SK-N-SH (cell line): ENCODE measurements around the gene ARMCX1. TPM values are rescaled to one million over a fixed set of nuclear protein-coding genes. Genes with fewer than 3 reads are reported as not detected.
"Not testable (repeated sequence)": the region's sequence is repeated elsewhere in the genome, so short reads cannot be mapped to it uniquely, and the experiment has no call there.

ENCODE experiments used
- CTCF ChIA-PET: fragments of 300-600, 350-600 bp; formaldehyde crosslinking; extraction: SDS; loops from one replicate; lab custom pipeline; 2021; lab: Yijun Ruan, JAX
- POLR2A ChIA-PET: fragments of 350-600 bp; sonication (Branson Sonifier 250); formaldehyde crosslinking; extraction: SDS; loops from one replicate; lab custom pipeline; 2020; ENCODE audit warnings: antibody characterized with exemption, inconsistent platforms; lab: Yijun Ruan, JAX
- DNase-seq: peaks from one replicate; pipeline ENCODE4 v3.0.0; 2012
- H2AFZ ChIP-seq: fragments of 200-600 bp; sonication (generic); 2 replicates; pipeline ENCODE4 v1.8.1; 2016; ENCODE audit warnings: antibody characterized with exemption, mild to moderate bottlenecking, low read depth
- H3F3A ChIP-seq: fragments of 200-600 bp; sonication (generic); replicated peaks from 2 replicates; pipeline ENCODE3; 2016; ENCODE audit warnings: antibody characterized with exemption, mild to moderate bottlenecking; ENCODE audit not compliant: insufficient read depth
- H3K27ac ChIP-seq, 2 experiments: fragments of 200-500 bp in 1 of 2; fragments of 200-600 bp in 1 of 2; sonication (Bioruptor generic) in 1 of 2; sonication (generic), shearing (Covaris generic) in 1 of 2; 2 replicates each; pipeline versions ENCODE4 v1.5.1 to v1.6.1; 2014 to 2016; ENCODE audit warnings: low read depth in 2 of 2, inconsistent platforms in 1 of 2, low read length in 1 of 2, mild to moderate bottlenecking in 1 of 2, mixed read lengths in 1 of 2
- H3K27me3 ChIP-seq: fragments of 200-600 bp; sonication (generic), shearing (Covaris generic); 2 replicates; pipeline ENCODE4 v1.6.1; 2016; ENCODE audit warnings: mixed run types; ENCODE audit not compliant: insufficient read depth
- H3K36me3 ChIP-seq, 2 experiments: fragments of 200-500 bp in 1 of 2; fragments of 200-600 bp in 1 of 2; sonication (Bioruptor generic) in 1 of 2; sonication (generic) in 1 of 2; replicated peaks in 1 of 2; 2 replicates each; pipeline versions ENCODE3 to v1.5.1; 2014 to 2016; ENCODE audit warnings: low read length in 1 of 2, mild to moderate bottlenecking in 1 of 2; ENCODE audit not compliant: insufficient read depth in 2 of 2, control insufficient read depth in 1 of 2
- H3K4me1 ChIP-seq, 2 experiments: fragments of 200-500 bp in 1 of 2; fragments of 200-600 bp in 1 of 2; sonication (Bioruptor generic) in 1 of 2; sonication (generic), shearing (Covaris generic) in 1 of 2; 2 replicates each; pipeline versions ENCODE4 v1.5.1 to v1.6.1; 2014 to 2016; ENCODE audit warnings: low read depth in 1 of 2, low read length in 1 of 2, mixed run types in 1 of 2; ENCODE audit not compliant: insufficient read depth in 2 of 2, control insufficient read depth in 1 of 2
- H3K4me2 ChIP-seq: fragments of 200-600 bp; sonication (generic), shearing (Covaris generic); 2 replicates; pipeline ENCODE4 v1.6.1; 2017; ENCODE audit warnings: mixed run types
- H3K4me3 ChIP-seq, 2 experiments: fragments of 200-500 bp in 1 of 2; fragments of 200-600 bp in 1 of 2; sonication (Bioruptor generic) in 1 of 2; sonication (generic), shearing (Covaris generic) in 1 of 2; 2 replicates each; pipeline versions ENCODE4 v1.5.1 to v1.8.1; 2014 to 2016; ENCODE audit warnings: low read depth in 2 of 2, inconsistent platforms in 1 of 2, low read length in 1 of 2, mild to moderate bottlenecking in 1 of 2, mixed read lengths in 1 of 2, moderate library complexity in 1 of 2
- H3K79me2 ChIP-seq: fragments of 200-600 bp; sonication (generic); 2 replicates; pipeline ENCODE4 v1.8.1; 2017; ENCODE audit warnings: mild to moderate bottlenecking; ENCODE audit not compliant: insufficient read depth
- H3K9ac ChIP-seq: fragments of 200-600 bp; sonication (generic); 2 replicates; pipeline ENCODE4 v1.6.1; 2017; ENCODE audit warnings: mixed run types
- H3K9me2 ChIP-seq: fragments of 200-600 bp; sonication (generic); 2 replicates; pipeline ENCODE4 v1.6.1; 2017; ENCODE audit warnings: mixed run types
- H3K9me3 ChIP-seq: fragments of 200-600 bp; sonication (generic); 2 replicates; pipeline ENCODE4 v1.6.1; 2017; ENCODE audit warnings: mixed run types, mild to moderate bottlenecking, moderate library complexity
- H4K20me1 ChIP-seq: fragments of 200-600 bp; sonication (generic); 2 replicates; pipeline ENCODE4 v1.6.1; 2017; ENCODE audit warnings: mild to moderate bottlenecking, mixed run types; ENCODE audit not compliant: insufficient read depth
- ELF1 ChIP-seq: IDR thresholded peaks from 2 replicates; pipeline ENCODE4 v1.4.0; 2012
- EZH2phosphoT487 ChIP-seq: fragments of 200-600 bp; sonication (generic); IDR thresholded peaks from 2 replicates; pipeline ENCODE4 v1.6.1; 2017; ENCODE audit warnings: low read depth, mixed run types, mild to moderate bottlenecking, antibody characterized with exemption, moderate library complexity, borderline replicate concordance
- FOSL2 ChIP-seq: IDR thresholded peaks from 2 replicates; pipeline ENCODE4 v1.4.0; 2012; ENCODE audit warnings: low read depth, mild to moderate bottlenecking, moderate library complexity, borderline replicate concordance
- FOXJ3 ChIP-seq: sonication (generic); formaldehyde crosslinking; IDR thresholded peaks from 2 replicates; pipeline ENCODE4 v1.5.1; 2020; ENCODE audit warnings: mild to moderate bottlenecking, missing genetic modification reagents
- NRF1 ChIP-seq: IDR thresholded peaks from 2 replicates; pipeline ENCODE4 v1.6.1; 2012; ENCODE audit warnings: low read depth, mild to moderate bottlenecking, low read length
- POLR2AphosphoS5 ChIP-seq: IDR thresholded peaks from 2 replicates; pipeline ENCODE4 v1.6.1; 2012; ENCODE audit warnings: low read depth, low read length
- RAD21 ChIP-seq: IDR thresholded peaks from 2 replicates; pipeline ENCODE4 v1.6.1; 2012; ENCODE audit warnings: mild to moderate bottlenecking, low read length
- RCOR1 ChIP-seq: fragments of 150-350 bp; IDR thresholded peaks from 2 replicates; pipeline ENCODE4 v1.6.1; 2017; ENCODE audit warnings: antibody characterized with exemption, low read length
- SMC3 ChIP-seq: IDR thresholded peaks from 2 replicates; pipeline ENCODE4 v1.6.1; 2012; ENCODE audit warnings: low read depth, low read length, improper control_type of control experiment
- TCF12 ChIP-seq: IDR thresholded peaks from 2 replicates; pipeline ENCODE4 v1.4.0; 2012
- YY1 ChIP-seq: IDR thresholded peaks from 2 replicates; pipeline ENCODE4 v1.4.0; 2012; ENCODE audit warnings: low read depth, mild to moderate bottlenecking
- WGBS: methylation state at CpG from one replicate; pipeline ENCODE4 v1.1.6; 2017; ENCODE audit warnings: low lambda C conversion rate; 5-methylcytosine and 5-hydroxymethylcytosine counted together
- polyA plus RNA-seq, 3 experiments: library from polyadenylated mRNA; depleted of rRNA; stranded (reverse); fragments of >200 nt; gene quantifications; 2 replicates each; pipeline ENCODE4 v1.2.3, GENCODE V29; 2012
- TF ChIP-seq, protein P1 (sequence below): fragments of 200-600 bp; sonication (generic); IDR thresholded peaks from 2 replicates; pipeline ENCODE4 v1.6.1; 2017; ENCODE audit warnings: antibody characterized with exemption, mild to moderate bottlenecking, moderate library complexity

Gene ARMCX1
- polyA plus RNA-seq, 1 of the 3 experiments (the other 2 are of a cell fraction) = 9.7 TPM

DNA sequence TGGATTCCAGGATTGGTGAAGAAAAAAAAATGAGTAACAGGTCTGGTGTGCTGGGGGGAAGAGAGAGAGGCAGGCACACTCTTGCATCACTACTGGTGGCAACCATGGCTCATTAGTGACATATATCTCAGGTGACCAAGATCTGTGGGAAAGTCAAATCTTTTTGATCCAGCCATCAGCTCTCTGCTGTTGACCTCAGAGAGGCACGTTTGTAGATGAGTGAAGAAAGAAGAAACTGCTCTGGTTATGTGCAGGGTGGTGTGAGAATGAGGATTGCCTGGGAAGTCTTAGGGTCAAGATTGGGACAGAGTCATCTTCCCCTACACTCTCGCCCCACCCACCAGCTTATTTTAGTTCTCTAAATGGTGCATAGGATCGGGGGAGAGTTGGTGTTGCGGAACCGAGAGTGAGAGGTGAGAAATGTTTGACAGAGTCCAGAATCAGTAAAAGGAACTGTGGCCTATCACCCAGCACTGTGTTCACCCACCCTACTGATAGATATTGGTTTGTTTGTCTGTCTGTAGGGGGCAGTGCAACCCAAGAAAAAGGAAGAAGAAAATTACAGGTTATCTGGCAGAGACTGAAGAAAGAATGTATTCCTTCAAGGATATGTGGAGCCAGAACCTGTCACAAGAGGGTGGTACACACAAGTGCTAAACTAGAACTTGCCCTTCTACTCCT, 45.5 kb downstream of the ARMCX1 start:
- POLR2A ChIA-PET = no interaction called here
- no peak overlapping the region for H3K4me2 ChIP-seq
- no peaks in the 10 kb centered on the region for H3K9me3 ChIP-seq
- H3K4me3 ChIP-seq = no peak overlapping the region
- WGBS = 1% methylated on average over 5 of the region's 5 CpGs
- H4K20me1 ChIP-seq = no peaks in the 10 kb centered on the region
- peak; percentile 52 for DNase-seq
- H3K79me2 ChIP-seq = no peaks in the 10 kb centered on the region
- H3K36me3 ChIP-seq = no peaks in the 10 kb centered on the region
- no peaks in the 10 kb centered on the region for H3K9me2 ChIP-seq
- no peak overlapping the region for H3K27ac ChIP-seq
- CTCF ChIA-PET = interaction anchor here (1.1 to 2.0 kb wide), 3 partner anchors 12 to 203 kb away, joined by 4 to 8 read pairs (median 6); no protein-coding TSS in a partner anchor
- H2AFZ ChIP-seq = no peak overlapping the region
- H3K4me1 ChIP-seq = no peaks in the 10 kb centered on the region
- H3K27me3 ChIP-seq = no peaks in the 10 kb centered on the region; the same call in 1 of the 2 replicates
- no peak overlapping the region for H3K9ac ChIP-seq
- no peaks in the 10 kb centered on the region for H3F3A ChIP-seq
- TF ChIP-seq FOSL2 (no peak), NRF1 (0 out of 2 replicates have a peak, but pooled peaks have one; percentile 22), ELF1 (no peak), FOXJ3 (CRISPR knock-in tag) (no peak), SMC3 (peak; percentile 72), EZH2phosphoT487 (no peak), RAD21 (peak; percentile 88), POLR2AphosphoS5 (no peak), TCF12 (no peak), RCOR1 (no peak)
- TF ChIP-seq, protein P1, sequence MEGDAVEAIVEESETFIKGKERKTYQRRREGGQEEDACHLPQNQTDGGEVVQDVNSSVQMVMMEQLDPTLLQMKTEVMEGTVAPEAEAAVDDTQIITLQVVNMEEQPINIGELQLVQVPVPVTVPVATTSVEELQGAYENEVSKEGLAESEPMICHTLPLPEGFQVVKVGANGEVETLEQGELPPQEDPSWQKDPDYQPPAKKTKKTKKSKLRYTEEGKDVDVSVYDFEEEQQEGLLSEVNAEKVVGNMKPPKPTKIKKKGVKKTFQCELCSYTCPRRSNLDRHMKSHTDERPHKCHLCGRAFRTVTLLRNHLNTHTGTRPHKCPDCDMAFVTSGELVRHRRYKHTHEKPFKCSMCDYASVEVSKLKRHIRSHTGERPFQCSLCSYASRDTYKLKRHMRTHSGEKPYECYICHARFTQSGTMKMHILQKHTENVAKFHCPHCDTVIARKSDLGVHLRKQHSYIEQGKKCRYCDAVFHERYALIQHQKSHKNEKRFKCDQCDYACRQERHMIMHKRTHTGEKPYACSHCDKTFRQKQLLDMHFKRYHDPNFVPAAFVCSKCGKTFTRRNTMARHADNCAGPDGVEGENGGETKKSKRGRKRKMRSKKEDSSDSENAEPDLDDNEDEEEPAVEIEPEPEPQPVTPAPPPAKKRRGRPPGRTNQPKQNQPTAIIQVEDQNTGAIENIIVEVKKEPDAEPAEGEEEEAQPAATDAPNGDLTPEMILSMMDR = peak; percentile 76

DNA sequence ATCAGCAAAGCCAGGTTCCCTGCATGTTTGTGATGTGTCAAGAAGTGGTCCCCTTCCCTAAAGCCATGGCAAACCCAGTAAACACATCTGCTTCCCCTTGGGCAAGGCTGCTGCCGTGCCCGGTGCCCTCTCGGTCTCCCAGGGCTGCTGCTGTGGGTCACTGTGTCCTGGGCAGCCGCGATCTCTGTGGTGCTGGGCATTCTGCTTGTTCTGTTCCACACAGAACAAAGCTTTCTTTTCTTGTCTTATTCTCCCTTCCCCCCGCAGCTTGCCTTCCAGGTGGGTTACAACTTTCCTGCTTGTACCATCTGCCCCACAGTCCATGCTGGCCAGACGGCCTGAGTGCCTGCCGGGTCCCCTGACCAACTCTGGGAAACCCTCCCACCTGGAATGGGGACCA, 49.2 kb downstream of the ARMCX1 start:
- POLR2A ChIA-PET = not testable (repeated sequence)
- WGBS = 13% methylated on average over 5 of the region's 8 CpGs

GRCh38 chrX:101602077-101602476, 51.7 kb downstream of the ARMCX1 start:
- ChIA-PET CTCF (no interaction called here), POLR2A (no interaction called here)
- H3K27me3 ChIP-seq = peaks cover 5% of the 10 kb centered on the region; the same call in 1 of the 2 replicates
- no peak overlapping the region for H3K4me3 ChIP-seq
- H3K36me3 ChIP-seq = no peaks in the 10 kb centered on the region
- H3K4me2 ChIP-seq = no peak overlapping the region
- H3K9me2 ChIP-seq = no peaks in the 10 kb centered on the region
- H3K79me2 ChIP-seq = no peaks in the 10 kb centered on the region
- no peak overlapping the region for H2AFZ ChIP-seq
- no peak overlapping the region for H3K9ac ChIP-seq
- H3K9me3 ChIP-seq = no peaks in the 10 kb centered on the region
- no peaks in the 10 kb centered on the region for H4K20me1 ChIP-seq
- no peaks in the 10 kb centered on the region for H3K4me1 ChIP-seq
- H3K27ac ChIP-seq = no peak overlapping the region
- TF ChIP-seq YY1 = no peak
- DNase-seq = no peak
- WGBS = 24% methylated on average over 7 of the region's 7 CpGs
- no peaks in the 10 kb centered on the region for H3F3A ChIP-seq

More for the DNA sequence above, 49.2 kb downstream of the ARMCX1 start:
- H3K4me3 ChIP-seq, DNase-seq, H3K27ac ChIP-seq, H3K9ac ChIP-seq, H2AFZ ChIP-seq, H3K79me2 ChIP-seq, CTCF ChIA-PET, H3K27me3 ChIP-seq, H3K36me3 ChIP-seq, H3F3A ChIP-seq, H3K9me3 ChIP-seq, H3K4me2 ChIP-seq, H3K4me1 ChIP-seq, H3K9me2 ChIP-seq, H4K20me1 ChIP-seq: not testable (repeated sequence)

Other genes starting within 250 kb of the ARMCX1 start
- 14.2 and 15.8 TPM in 2 replicates for gene TIMM8A, start 201.8 kb upstream of the ARMCX1 start, polyA plus RNA-seq (2012; rRNA removed)
- gene BTK, start 164.4 kb upstream of the ARMCX1 start, polyA plus RNA-seq (2012; rRNA removed) = not detected in 2 replicates
- gene RPL36A, start 159.5 kb upstream of the ARMCX1 start, polyA plus RNA-seq (2012; rRNA removed) = 3,417 and 5,140 TPM in 2 replicates
- gene GLA, start 142.6 kb upstream of the ARMCX1 start, polyA plus RNA-seq (2012; rRNA removed) = 20.4 and 29.5 TPM in 2 replicates
- gene HNRNPH2, start 142.3 kb upstream of the ARMCX1 start, polyA plus RNA-seq (2012; rRNA removed) = 32.5 and 44.9 TPM in 2 replicates
- 3.7 and 3.8 TPM in 2 replicates for gene ARMCX4, start 65.1 kb upstream of the ARMCX1 start, polyA plus RNA-seq (2012; rRNA removed)
- gene ARMCX6, start 67.5 kb downstream of the ARMCX1 start, polyA plus RNA-seq (2012; rRNA removed) = 49.7 and 57.8 TPM in 2 replicates
- 23.1 and 34.7 TPM in 2 replicates for gene ARMCX3, start 72.6 kb downstream of the ARMCX1 start, polyA plus RNA-seq (2012; rRNA removed)
- 32.9 and 38.1 TPM in 2 replicates for gene ARMCX2, start 109.3 kb downstream of the ARMCX1 start, polyA plus RNA-seq (2012; rRNA removed)